ENCODE measurements around the gene MTRR.

Gene MTRR

DNA sequence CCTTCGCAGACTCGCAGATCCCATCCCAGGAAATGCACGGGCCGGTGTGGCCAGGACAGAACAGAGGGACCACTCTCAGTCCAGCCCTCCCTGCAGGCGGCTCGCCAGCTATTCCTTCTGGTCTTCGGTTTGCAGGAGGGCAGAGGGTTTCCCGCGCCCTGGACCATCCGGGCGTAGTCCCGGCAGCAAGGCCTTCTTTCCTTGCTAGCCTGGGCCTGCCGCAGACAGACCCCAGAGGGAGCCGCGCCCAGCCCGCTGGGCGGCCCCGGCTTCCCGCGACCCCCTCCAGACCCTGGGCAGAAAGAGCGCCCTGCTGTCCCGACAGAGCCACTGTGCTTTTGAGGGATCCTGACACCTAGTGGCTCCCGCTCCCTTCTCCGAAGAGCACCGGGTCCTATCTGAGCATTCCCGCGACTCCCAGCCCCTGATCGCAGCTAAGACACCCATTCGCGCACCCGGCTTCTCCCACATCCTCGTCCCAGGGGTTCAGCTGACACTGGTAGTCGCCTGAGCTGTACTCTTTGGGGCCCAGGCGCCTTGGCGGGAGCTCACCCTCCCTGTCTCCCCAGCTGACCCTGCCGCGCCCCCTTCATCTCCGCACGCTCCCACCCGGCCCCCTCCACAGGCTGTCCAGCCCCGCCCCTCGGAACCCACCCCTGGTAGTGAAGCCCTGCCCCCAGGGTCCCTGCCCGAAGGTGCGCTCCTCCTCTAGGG is 19.1 kb upstream of the MTRR start:
- peak overlapping the region; percentile 50 for H3K4me3 ChIP-seq (ENCODE audit: low read length)

GRCh38 chr5:7850395-7851239 is 18.3 kb upstream of the MTRR start, which contains the start of gene CFAP90:
Gene CFAP90, minus strand, starts transcription at chr5:7851133. Its CDS starts 112 bp downstream, at chr5:7851021.
- H2AFZ ChIP-seq (ENCODE audit: low read depth, low read length) = peak within 1 kb of the TSS; percentile 96
- peak within 1 kb of the TSS; percentile 53 for H3K4me3 ChIP-seq (ENCODE audit: low read length)
- H3K4me1 ChIP-seq (ENCODE audit: insufficient read depth, low read length) = peaks cover 7% of the 10 kb centered on the region
- H3K9me3 ChIP-seq (ENCODE audit: low read length) = no peaks in the 10 kb centered on the region
- H3K36me3 ChIP-seq (ENCODE audit: insufficient read depth, low read length) = no peaks in the 10 kb centered on the region
- no peaks in the 10 kb centered on the region for H3K27me3 ChIP-seq (ENCODE audit: insufficient read depth, low read length)

More for the DNA sequence above, 19.1 kb upstream of the MTRR start:
- Histone ChIP-seq H3K4me1 (ENCODE audit: insufficient read depth, low read length) (peaks cover 7% of the 10 kb centered on the region), H3K36me3 (ENCODE audit: insufficient read depth, low read length) (no peaks in the 10 kb centered on the region), H2AFZ (ENCODE audit: low read depth, low read length) (peak overlapping the region; percentile 96), H3K27me3 (ENCODE audit: insufficient read depth, low read length) (no peaks in the 10 kb centered on the region), H3K9me3 (ENCODE audit: low read length) (no peaks in the 10 kb centered on the region)

DNA sequence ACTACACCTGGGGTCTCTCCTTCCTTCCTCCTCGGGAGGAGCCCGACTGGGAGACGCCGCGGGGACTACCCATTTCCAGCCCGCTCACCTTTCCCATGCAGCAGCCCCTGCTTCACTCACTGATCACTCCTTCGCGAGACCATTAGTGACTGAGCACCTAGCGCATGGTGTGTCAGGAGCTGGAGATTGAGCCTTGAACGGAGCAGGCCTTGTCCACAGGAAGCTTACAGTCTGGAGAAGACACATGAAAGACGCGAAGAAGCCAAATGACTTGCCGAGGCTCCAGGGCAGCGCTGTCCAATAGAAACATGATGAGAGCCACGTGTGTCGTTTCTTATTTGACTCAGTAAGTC is 17.7 kb upstream of the MTRR start:
- Histone ChIP-seq H3K27me3 (ENCODE audit: insufficient read depth, low read length) (no peaks in the 10 kb centered on the region), H3K36me3 (ENCODE audit: insufficient read depth, low read length) (no peaks in the 10 kb centered on the region), H3K4me1 (ENCODE audit: insufficient read depth, low read length) (peaks cover 7% of the 10 kb centered on the region), H3K9me3 (ENCODE audit: low read length) (no peaks in the 10 kb centered on the region), H2AFZ (ENCODE audit: low read depth, low read length) (peak overlapping the region; percentile 87), H3K4me3 (ENCODE audit: low read length) (peak overlapping the region; percentile 53)

DNA sequence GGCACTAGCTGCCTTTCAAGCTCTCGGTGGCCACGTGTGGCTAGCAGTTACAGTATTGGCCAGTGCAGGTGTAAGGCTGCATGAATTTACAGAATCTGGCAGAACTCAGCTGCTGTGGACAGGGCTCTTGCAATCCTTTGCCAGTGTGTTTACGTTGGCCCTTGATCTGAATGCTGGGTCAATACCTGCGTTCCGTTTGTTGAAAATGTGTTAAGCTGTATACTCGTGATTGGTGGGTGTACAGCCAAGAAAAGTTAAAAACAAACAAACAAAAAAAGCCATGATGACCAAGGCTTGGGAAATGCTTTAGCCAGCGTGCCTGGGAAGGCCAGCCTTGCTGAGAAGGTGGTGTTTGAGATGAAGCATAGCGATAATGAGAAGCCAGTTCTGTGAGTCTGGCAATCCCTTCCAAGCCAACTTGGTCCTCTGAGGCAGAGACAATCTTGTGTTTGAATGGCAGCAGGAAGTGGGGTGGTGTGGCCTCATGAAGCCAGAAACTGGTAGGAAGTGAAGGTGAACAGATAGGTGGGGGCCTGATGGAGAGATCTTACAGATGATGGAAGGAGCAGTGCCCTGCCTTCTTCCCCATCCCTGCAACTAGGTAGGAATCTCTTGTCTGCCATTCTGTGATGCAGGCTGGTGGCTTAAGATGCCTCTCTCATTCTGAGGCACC is 17.2 kb upstream of the MTRR start:
- H3K27me3 ChIP-seq (ENCODE audit: insufficient read depth, low read length) = no peaks in the 10 kb centered on the region
- H3K4me1 ChIP-seq (ENCODE audit: insufficient read depth, low read length) = peaks cover 7% of the 10 kb centered on the region
- no peaks in the 10 kb centered on the region for H3K9me3 ChIP-seq (ENCODE audit: low read length)
- H3K36me3 ChIP-seq (ENCODE audit: insufficient read depth, low read length) = no peaks in the 10 kb centered on the region
- no peak overlapping the region for H2AFZ ChIP-seq (ENCODE audit: low read depth, low read length)
- H3K4me3 ChIP-seq (ENCODE audit: low read length) = no peak overlapping the region

DNA sequence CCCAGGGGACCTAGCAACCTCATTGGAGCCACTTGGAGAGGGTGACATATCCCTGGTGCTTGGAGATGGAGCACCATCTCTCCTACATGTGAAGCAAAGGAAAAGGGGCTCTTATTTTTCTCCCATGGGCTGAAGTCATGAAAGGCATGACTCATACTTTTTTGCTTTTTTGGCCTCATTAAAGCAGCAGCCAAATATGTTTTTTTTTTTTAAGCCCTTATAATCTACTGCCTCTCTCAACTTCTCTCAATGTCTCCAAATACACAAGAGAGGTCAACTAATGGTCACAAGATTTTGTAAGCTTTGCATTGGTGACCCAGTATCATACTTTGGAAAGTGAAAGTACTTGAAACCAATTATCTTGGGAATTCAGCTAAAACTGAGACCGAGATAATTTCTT is 16.4 kb upstream of the MTRR start:
- Histone ChIP-seq H3K27me3 (ENCODE audit: insufficient read depth, low read length) (no peaks in the 10 kb centered on the region), H3K9me3 (ENCODE audit: low read length) (no peaks in the 10 kb centered on the region), H3K4me3 (ENCODE audit: low read length) (no peak overlapping the region), H3K36me3 (ENCODE audit: insufficient read depth, low read length) (no peaks in the 10 kb centered on the region), H2AFZ (ENCODE audit: low read depth, low read length) (no peak overlapping the region), H3K4me1 (ENCODE audit: insufficient read depth, low read length) (peaks cover 7% of the 10 kb centered on the region)

DNA sequence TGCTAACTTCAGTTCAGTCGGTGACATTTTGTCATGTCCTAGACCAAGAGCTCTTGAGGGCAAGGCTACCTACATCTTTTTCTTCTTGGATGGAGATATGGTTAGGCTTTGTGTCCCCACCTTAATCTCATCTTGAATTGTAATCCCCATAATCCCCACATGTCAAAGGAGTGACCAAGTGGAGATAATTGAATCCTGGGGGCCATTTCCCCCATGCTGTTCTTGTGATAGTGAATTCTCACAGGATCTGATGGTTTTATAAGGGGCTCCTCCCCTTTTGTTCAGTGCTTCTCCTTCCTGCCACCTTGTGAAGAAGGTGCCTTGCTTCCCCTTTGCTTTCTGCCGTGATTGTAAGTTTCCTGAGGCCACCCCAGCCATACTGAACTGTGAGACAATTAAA is 16.0 kb upstream of the MTRR start:
- Histone ChIP-seq H2AFZ (ENCODE audit: low read depth, low read length) (no peak overlapping the region), H3K9me3 (ENCODE audit: low read length) (no peaks in the 10 kb centered on the region), H3K36me3 (ENCODE audit: insufficient read depth, low read length) (no peaks in the 10 kb centered on the region), H3K4me3 (ENCODE audit: low read length) (no peak overlapping the region), H3K4me1 (ENCODE audit: insufficient read depth, low read length) (peaks cover 7% of the 10 kb centered on the region), H3K27me3 (ENCODE audit: insufficient read depth, low read length) (no peaks in the 10 kb centered on the region)

GRCh38 chr5:7855611-7856010 is 13.3 kb upstream of the MTRR start:
- H2AFZ ChIP-seq (ENCODE audit: low read depth, low read length) = no peak overlapping the region
- H3K4me1 ChIP-seq (ENCODE audit: insufficient read depth, low read length) = no peaks in the 10 kb centered on the region
- no peaks in the 10 kb centered on the region for H3K9me3 ChIP-seq (ENCODE audit: low read length)
- H3K36me3 ChIP-seq (ENCODE audit: insufficient read depth, low read length) = peaks cover 15% of the 10 kb centered on the region
- no peaks in the 10 kb centered on the region for H3K27me3 ChIP-seq (ENCODE audit: insufficient read depth, low read length)
- no peak overlapping the region for H3K4me3 ChIP-seq (ENCODE audit: low read length)

DNA sequence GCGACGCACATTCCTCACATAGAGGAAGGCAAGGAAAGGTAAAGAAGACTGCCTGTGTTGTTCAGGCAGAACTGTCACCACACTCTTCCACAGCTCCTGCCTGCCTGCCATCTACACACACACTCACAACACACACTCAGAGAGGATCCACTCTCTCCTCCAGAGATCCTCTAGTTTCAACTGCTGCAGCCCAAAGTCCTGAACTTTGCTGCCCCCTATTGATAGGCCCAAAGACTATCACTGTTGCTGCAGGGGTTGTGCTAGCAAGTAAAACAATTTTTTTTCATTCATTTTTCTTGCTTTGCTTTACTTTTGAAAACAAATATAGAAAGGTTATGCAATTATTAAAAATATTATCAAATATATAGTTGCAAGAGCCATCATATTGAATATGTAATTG is 12.1 kb upstream of the MTRR start:
- Histone ChIP-seq H3K4me1 (ENCODE audit: insufficient read depth, low read length) (no peaks in the 10 kb centered on the region), H3K27me3 (ENCODE audit: insufficient read depth, low read length) (no peaks in the 10 kb centered on the region), H3K9me3 (ENCODE audit: low read length) (no peaks in the 10 kb centered on the region), H3K36me3 (ENCODE audit: insufficient read depth, low read length) (peaks cover 23% of the 10 kb centered on the region), H2AFZ (ENCODE audit: low read depth, low read length) (no peak overlapping the region), H3K4me3 (ENCODE audit: low read length) (no peak overlapping the region)

- H3K4me1 ChIP-seq (ENCODE audit: insufficient read depth, low read length) = no peaks in the 10 kb centered on the region
Measured at GRCh38 chr5:7857361-7857760, 11.6 kb upstream of the MTRR start.

DNA sequence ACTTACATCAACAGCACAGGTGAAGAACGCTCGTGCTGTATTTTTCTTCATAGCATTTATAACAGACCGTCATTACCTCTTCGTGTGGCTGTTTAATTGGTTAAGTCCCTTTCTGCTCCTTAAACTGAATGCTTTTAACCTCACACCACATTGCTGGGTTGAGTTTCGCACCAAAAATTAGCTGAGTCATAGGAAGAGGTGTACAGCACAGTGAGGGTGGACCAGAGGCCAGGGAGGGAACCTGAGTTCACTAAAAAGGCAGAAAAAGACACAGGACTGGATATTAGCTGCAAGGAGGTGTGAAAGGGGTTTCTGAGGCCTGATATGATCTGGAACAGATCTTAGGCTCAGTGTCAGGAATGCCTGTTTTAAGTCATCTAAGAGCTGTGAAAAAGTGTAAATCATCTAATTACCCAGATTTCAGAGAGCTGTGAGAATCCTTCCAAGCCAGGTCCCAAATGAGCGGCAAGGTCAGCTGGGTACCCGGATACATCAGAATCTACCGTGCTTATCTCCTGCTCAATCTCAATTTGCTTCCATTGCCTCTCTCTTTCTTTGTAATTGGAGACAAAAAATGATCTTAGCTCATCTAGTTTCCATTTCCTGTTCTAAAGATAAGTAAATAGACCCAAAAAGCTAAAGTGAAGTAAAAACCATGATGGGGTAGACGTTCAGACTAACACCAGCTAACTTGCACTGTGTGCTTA is 10.9 kb upstream of the MTRR start:
- no peaks in the 10 kb centered on the region for H3K9me3 ChIP-seq (ENCODE audit: low read length)
- H2AFZ ChIP-seq (ENCODE audit: low read depth, low read length) = no peak overlapping the region
- peaks cover 33% of the 10 kb centered on the region for H3K36me3 ChIP-seq (ENCODE audit: insufficient read depth, low read length)
- H3K27me3 ChIP-seq (ENCODE audit: insufficient read depth, low read length) = no peaks in the 10 kb centered on the region
- H3K4me1 ChIP-seq (ENCODE audit: insufficient read depth, low read length) = no peaks in the 10 kb centered on the region
- H3K4me3 ChIP-seq (ENCODE audit: low read length) = no peak overlapping the region

More at GRCh38 chr5:7857361-7857760, 11.6 kb upstream of the MTRR start:
- Histone ChIP-seq H3K36me3 (ENCODE audit: insufficient read depth, low read length) (peaks cover 28% of the 10 kb centered on the region), H3K27me3 (ENCODE audit: insufficient read depth, low read length) (no peaks in the 10 kb centered on the region), H3K4me3 (ENCODE audit: low read length) (no peak overlapping the region), H2AFZ (ENCODE audit: low read depth, low read length) (no peak overlapping the region), H3K9me3 (ENCODE audit: low read length) (no peaks in the 10 kb centered on the region)

DNA sequence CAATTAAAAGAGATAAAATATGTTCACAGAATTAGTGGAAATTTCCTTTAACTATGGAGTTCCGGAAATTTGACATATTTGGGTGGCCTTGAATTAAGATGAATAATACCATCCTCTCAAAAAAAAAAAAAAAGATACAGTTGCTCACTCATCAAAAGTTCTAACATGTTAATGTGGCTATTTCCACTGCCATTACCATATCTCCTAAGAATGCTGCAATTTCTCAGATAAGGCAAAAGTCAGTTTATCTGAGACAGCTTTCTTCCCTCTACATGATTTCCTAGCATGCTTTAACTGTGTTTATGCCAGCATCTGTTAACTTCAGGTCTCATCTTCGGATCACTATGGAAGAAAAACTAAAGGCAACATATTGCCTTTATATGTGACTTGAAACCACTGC is 2.8 kb upstream of the MTRR start:
- Histone ChIP-seq H3K4me3 (ENCODE audit: low read length) (no peak overlapping the region), H3K36me3 (ENCODE audit: insufficient read depth, low read length) (peaks cover 29% of the 10 kb centered on the region), H3K4me1 (ENCODE audit: insufficient read depth, low read length) (peaks cover 27% of the 10 kb centered on the region), H3K27me3 (ENCODE audit: insufficient read depth, low read length) (no peaks in the 10 kb centered on the region), H3K9me3 (ENCODE audit: low read length) (no peaks in the 10 kb centered on the region), H2AFZ (ENCODE audit: low read depth, low read length) (no peak overlapping the region)

- peaks cover 25% of the 10 kb centered on the region for H3K36me3 ChIP-seq (ENCODE audit: insufficient read depth, low read length)
- peaks cover 27% of the 10 kb centered on the region for H3K4me1 ChIP-seq (ENCODE audit: insufficient read depth, low read length)
- no peaks in the 10 kb centered on the region for H3K27me3 ChIP-seq (ENCODE audit: insufficient read depth, low read length)
- peak overlapping the region; percentile 94 for H3K4me3 ChIP-seq (ENCODE audit: low read length)
- H3K9me3 ChIP-seq (ENCODE audit: low read length) = no peaks in the 10 kb centered on the region
- H2AFZ ChIP-seq (ENCODE audit: low read depth, low read length) = no peak overlapping the region
Measured at GRCh38 chr5:7867260-7867659, 1.7 kb upstream of the MTRR start.

DNA sequence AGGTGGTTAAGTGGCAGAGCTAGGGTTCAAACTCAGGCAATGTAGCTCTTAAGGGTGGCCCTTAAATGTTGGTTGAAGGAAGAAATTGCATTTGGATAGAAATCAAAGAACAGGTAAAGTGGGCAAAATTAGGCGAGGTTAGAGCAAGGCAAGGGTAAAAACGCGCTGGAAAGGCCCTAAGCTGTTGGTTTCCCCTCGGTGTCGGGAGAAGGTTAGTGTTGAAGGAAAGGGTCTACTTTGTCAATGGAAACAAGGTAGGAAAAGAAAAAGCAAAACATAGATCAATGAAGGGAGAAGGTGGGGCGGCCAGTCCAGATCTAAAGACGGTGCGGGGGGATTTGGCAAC is 548 bp upstream of the MTRR start:
- Histone ChIP-seq H3K4me3 (ENCODE audit: low read length) (peak overlapping the region; percentile 94), H3K4me1 (ENCODE audit: insufficient read depth, low read length) (peaks cover 27% of the 10 kb centered on the region), H3K36me3 (ENCODE audit: insufficient read depth, low read length) (peaks cover 30% of the 10 kb centered on the region), H2AFZ (ENCODE audit: low read depth, low read length) (peak overlapping the region; percentile 94), H3K9me3 (ENCODE audit: low read length) (no peaks in the 10 kb centered on the region), H3K27me3 (ENCODE audit: insufficient read depth, low read length) (no peaks in the 10 kb centered on the region)
